PC-3 (cell line): Measurements from ENCODE around the gene ARHGAP24. TPM values are rescaled to one million over a fixed set of nuclear protein-coding genes. Genes with fewer than 3 reads are reported as not detected.

Experiments
- ATAC-seq: fragments of 200-7000 bp; cut with Tn5 transposase; 2 replicates; pipeline ENCODE4 v1.9.1; 2020; ENCODE audit warnings: mild to moderate bottlenecking, moderate library complexity
- BruUV-seq: library from RNA; stranded (reverse); fragments of 400-500 nt; replicated peaks from 2 replicates; lab custom pipeline; 2021; lab: Mats Ljungman, UMichigan
- CTCF ChIA-PET: fragments of 300-600 bp; sonication (Branson Sonifier 250); formaldehyde crosslinking; loops from one replicate; lab custom pipeline; 2022; ENCODE audit warnings: antibody characterized with exemption; lab: Charles Lee
- POLR2A ChIA-PET: fragments of 300-600 bp; sonication (Branson Sonifier 250); formaldehyde crosslinking; loops from one replicate; lab custom pipeline; 2022; ENCODE audit warnings: antibody characterized with exemption; ENCODE audit not compliant: unreplicated experiment; lab: Charles Lee
- DNase-seq: peaks from one replicate; pipeline ENCODE4 v3.0.0-alpha.2; 2015
- H2AFZ ChIP-seq: fragments of 300-600 bp; sonication (generic); 2 replicates; pipeline ENCODE4 v1.6.0; 2016; ENCODE audit warnings: antibody characterized with exemption, low read length
- H3F3A ChIP-seq: fragments of 300-600 bp; sonication (generic); one replicate; pipeline ENCODE4 v1.6.0; 2017; ENCODE audit warnings: antibody characterized with exemption, low read length, control low read depth, mild to moderate bottlenecking; ENCODE audit not compliant: unreplicated experiment
- H3K27ac ChIP-seq: fragments of 300-600 bp; sonication (generic); 2 replicates; pipeline ENCODE4 v1.5.1; 2016; ENCODE audit warnings: mild to moderate bottlenecking, low read length
- H3K27me3 ChIP-seq: fragments of 300-600 bp; sonication (generic); 2 replicates; pipeline ENCODE4 v1.6.1; 2016; ENCODE audit warnings: low read length, mixed read lengths
- H3K36me3 ChIP-seq: fragments of 300-600 bp; sonication (generic); 2 replicates; pipeline ENCODE4 v1.6.1; 2016; ENCODE audit warnings: low read depth, mixed run types, low read length, mixed read lengths
- H3K4me1 ChIP-seq: fragments of 300-600 bp; sonication (generic); 2 replicates; pipeline ENCODE4 v1.5.1; 2016; ENCODE audit warnings: low read length; ENCODE audit not compliant: insufficient read depth
- H3K4me2 ChIP-seq: fragments of 300-600 bp; sonication (generic); 2 replicates; pipeline ENCODE4 v1.6.0; 2016; ENCODE audit warnings: low read length
- H3K4me3 ChIP-seq: fragments of 300-600 bp; sonication (generic); 2 replicates; pipeline ENCODE4 v1.5.1; 2016; ENCODE audit warnings: mild to moderate bottlenecking, low read length, mixed read lengths
- H3K79me2 ChIP-seq: fragments of 300-600 bp; sonication (generic); 2 replicates; pipeline ENCODE4 v1.6.1; 2017; ENCODE audit warnings: low read length, mixed read lengths
- H3K9ac ChIP-seq: fragments of 300-600 bp; sonication (generic); 2 replicates; pipeline ENCODE4 v1.6.0; 2016; ENCODE audit warnings: mild to moderate bottlenecking, low read length
- H3K9me2 ChIP-seq: fragments of 300-600 bp; sonication (generic); replicated peaks from 2 replicates; pipeline ENCODE4 v1.6.1; 2016; ENCODE audit warnings: mixed run types, low read length, mixed read lengths
- H3K9me3 ChIP-seq: fragments of 300-600 bp; sonication (generic); 2 replicates; pipeline ENCODE4 v1.6.1; 2016; ENCODE audit warnings: low read length, mixed read lengths
- H4K20me1 ChIP-seq: fragments of 300-600 bp; sonication (generic); 2 replicates; pipeline ENCODE4 v1.6.1; 2016; ENCODE audit warnings: low read length, mixed read lengths
- EZH2 ChIP-seq: fragments of 300-600 bp; sonication (generic); IDR thresholded peaks from one replicate; pipeline ENCODE4 v1.6.1; 2017; ENCODE audit warnings: antibody characterized with exemption, mild to moderate bottlenecking, low read length; ENCODE audit not compliant: unreplicated experiment
- EZH2phosphoT487 ChIP-seq: fragments of 300-600 bp; sonication (generic); IDR thresholded peaks from 2 replicates; pipeline ENCODE4 v1.6.1; 2018; ENCODE audit warnings: mild to moderate bottlenecking, antibody characterized with exemption, low read length, borderline replicate concordance
- intact Hi-C: fragments of 100-400 bp; cut with micrococcal nuclease; formaldehyde crosslinking; loops from 2 replicates; pipeline ENCODE4 v1.9.0; 2023
- total RNA-seq: library from RNA; depleted of rRNA; stranded (reverse); fragments of >200 nt; gene quantifications from 2 replicates; pipeline ENCODE4 v1.2.3, GENCODE V29; 2014
- TF ChIP-seq, protein P1 (sequence below): fragments of 300-600 bp; sonication (generic); conservative IDR thresholded peaks from 2 replicates; pipeline ENCODE4 v1.5.1; 2017; ENCODE audit warnings: antibody characterized with exemption, low read depth, mild to moderate bottlenecking, low read length

The ARHGAP24 gene
- total RNA-seq, 1 experiment from 2014 or later: 7.4 TPM

DNA sequence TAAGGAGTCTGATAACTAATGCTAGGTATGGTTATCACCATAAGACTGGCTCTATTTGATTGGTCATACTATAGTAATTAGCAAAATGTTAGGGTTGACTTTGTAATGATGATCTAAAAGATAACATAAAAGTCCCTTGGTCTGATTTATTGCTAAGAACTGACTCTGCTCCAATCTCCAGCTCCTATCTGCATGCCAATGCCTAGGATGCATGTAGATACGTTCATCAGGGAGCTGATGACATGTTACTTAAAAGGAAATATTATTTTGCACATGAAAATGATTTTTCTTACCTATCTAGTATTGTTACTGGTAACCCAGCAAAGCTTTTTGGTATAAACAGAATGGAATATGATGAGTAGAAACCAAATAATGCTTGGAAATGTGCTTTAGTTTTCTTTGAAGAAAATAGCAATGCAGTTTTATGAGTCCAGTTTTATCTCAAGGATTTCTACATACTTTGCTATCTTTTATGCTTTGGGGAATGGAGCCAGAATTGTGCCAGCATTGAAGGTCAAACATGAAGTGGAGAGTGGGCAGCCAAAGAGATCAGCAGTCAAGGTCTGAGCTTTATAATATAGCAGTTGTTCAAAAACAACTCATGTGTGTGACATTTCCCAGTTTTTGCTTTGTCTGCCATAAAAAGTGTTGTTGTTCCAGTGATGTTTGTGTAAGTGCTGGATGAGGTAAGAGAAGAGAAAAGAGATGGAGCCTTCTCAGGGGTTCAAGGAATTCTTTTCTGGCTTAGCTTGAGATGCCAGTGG, 121.0 kb downstream of the ARHGAP24 start:
- Histone ChIP-seq H3F3A (no peaks in the 10 kb centered on the region), H3K9me2 (no peaks in the 10 kb centered on the region), H3K4me1 (peaks cover 11% of the 10 kb centered on the region), H4K20me1 (no peaks in the 10 kb centered on the region), H3K9me3 (no peaks in the 10 kb centered on the region), H3K4me2 (no peak overlapping the region), H3K4me3 (no peak overlapping the region), H3K36me3 (no peaks in the 10 kb centered on the region), H3K79me2 (no peaks in the 10 kb centered on the region), H3K27me3 (no peaks in the 10 kb centered on the region), H3K9ac (no peak overlapping the region), H3K27ac (no peak overlapping the region), H2AFZ (no peak overlapping the region)
- no peak for TF ChIP-seq EZH2phosphoT487
- TF ChIP-seq EZH2: no peak
- TF ChIP-seq, protein P1, sequence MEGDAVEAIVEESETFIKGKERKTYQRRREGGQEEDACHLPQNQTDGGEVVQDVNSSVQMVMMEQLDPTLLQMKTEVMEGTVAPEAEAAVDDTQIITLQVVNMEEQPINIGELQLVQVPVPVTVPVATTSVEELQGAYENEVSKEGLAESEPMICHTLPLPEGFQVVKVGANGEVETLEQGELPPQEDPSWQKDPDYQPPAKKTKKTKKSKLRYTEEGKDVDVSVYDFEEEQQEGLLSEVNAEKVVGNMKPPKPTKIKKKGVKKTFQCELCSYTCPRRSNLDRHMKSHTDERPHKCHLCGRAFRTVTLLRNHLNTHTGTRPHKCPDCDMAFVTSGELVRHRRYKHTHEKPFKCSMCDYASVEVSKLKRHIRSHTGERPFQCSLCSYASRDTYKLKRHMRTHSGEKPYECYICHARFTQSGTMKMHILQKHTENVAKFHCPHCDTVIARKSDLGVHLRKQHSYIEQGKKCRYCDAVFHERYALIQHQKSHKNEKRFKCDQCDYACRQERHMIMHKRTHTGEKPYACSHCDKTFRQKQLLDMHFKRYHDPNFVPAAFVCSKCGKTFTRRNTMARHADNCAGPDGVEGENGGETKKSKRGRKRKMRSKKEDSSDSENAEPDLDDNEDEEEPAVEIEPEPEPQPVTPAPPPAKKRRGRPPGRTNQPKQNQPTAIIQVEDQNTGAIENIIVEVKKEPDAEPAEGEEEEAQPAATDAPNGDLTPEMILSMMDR: no peak
- DNase-seq (no peak), ATAC-seq (no peak)
- CTCF ChIA-PET: interaction anchor here (0.7 kb wide), 1 partner anchor 448 kb away, joined by 3 read pairs; no protein-coding TSS in a partner anchor
- no TSS peak for BruUV-seq
- intact Hi-C loops: no loop called here
- POLR2A ChIA-PET: no interaction called here

DNA sequence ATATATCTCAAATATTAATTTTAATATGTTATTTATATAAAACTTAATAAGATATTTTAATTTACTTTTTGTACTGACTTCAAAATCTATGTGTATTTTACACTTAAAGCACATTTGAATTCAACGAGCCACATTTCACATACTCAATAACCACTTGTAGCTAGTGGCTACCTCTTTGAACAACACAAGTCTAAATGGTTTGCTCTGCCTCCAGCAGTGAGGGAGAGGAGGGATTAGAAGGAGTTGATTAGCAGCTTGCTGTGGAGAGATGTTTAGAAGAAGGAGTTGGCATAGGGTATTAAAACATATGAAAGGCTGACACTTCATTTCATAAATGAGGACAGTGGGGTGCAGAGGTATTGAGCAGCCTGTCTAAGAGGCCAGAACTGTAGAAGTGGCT, 124.0 kb downstream of the ARHGAP24 start:
- Histone ChIP-seq H3K9me3 (no peaks in the 10 kb centered on the region), H3F3A (no peaks in the 10 kb centered on the region), H2AFZ (no peak overlapping the region), H3K9me2 (no peaks in the 10 kb centered on the region), H3K9ac (no peak overlapping the region), H3K36me3 (no peaks in the 10 kb centered on the region), H3K27me3 (no peaks in the 10 kb centered on the region), H3K79me2 (no peaks in the 10 kb centered on the region), H3K4me1 (no peaks in the 10 kb centered on the region), H4K20me1 (no peaks in the 10 kb centered on the region), H3K4me2 (no peak overlapping the region), H3K27ac (no peak overlapping the region), H3K4me3 (no peak overlapping the region)
- ATAC-seq (no peak), DNase-seq (no peak)
- ChIA-PET POLR2A (no interaction called here), CTCF (no interaction called here)
- intact Hi-C loops: no loop called here
- no TSS peak for BruUV-seq
- TF ChIP-seq EZH2 (no peak), EZH2phosphoT487 (no peak)
- TF ChIP-seq, protein P1: no peak

DNA sequence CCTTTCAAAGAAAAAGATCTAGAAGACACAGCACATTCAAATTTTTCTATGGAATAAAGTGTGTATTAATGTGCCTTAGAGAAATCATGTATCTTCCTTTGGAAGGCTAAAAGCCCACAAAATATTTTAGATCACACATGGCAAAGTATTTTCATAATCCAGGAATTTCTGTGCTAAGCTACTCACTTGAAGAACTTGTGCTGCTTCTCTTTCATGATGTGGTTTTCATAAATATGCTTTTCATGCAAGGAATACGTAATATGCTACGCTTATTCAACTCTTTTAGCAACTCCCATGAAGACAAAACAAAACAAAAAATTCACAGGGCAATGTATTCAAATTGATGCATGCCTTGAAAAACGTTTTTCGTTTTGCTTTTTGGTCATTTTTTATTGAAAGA, 125.6 kb downstream of the ARHGAP24 start:
- Histone ChIP-seq H3K27me3 (no peaks in the 10 kb centered on the region), H3K27ac (no peak overlapping the region), H3K9me3 (no peaks in the 10 kb centered on the region), H3K4me3 (no peak overlapping the region), H3K9ac (no peak overlapping the region), H4K20me1 (no peaks in the 10 kb centered on the region), H3K4me2 (no peak overlapping the region), H3K4me1 (no peaks in the 10 kb centered on the region), H3F3A (no peaks in the 10 kb centered on the region), H3K79me2 (no peaks in the 10 kb centered on the region), H3K9me2 (no peaks in the 10 kb centered on the region), H2AFZ (no peak overlapping the region), H3K36me3 (no peaks in the 10 kb centered on the region)
- ChIA-PET CTCF (no interaction called here), POLR2A (no interaction called here)
- BruUV-seq: no TSS peak
- ATAC-seq: no peak
- no peak for TF ChIP-seq EZH2
- intact Hi-C loops: no loop called here
- DNase-seq: no peak
